SW480 (cell line): ENCODE data around the gene CREB1.
"Not testable (repeated sequence)": the region's sequence is repeated elsewhere in the genome, so short reads cannot be mapped to it uniquely, and the experiment has no call there.

Source experiments
- DNase-seq: peaks from one replicate; pipeline ENCODE4 v3.0.0-alpha.2; 2016; ENCODE audit warnings: low spot score

Gene CREB1

GRCh38 chr2:207619764-207620203, 90.0 kb downstream of the CREB1 start:
- DNase-seq: no peak

- DNase-seq: no peak
Observed at GRCh38 chr2:207621501-207622039, 91.8 kb downstream of the CREB1 start.

GRCh38 chr2:207624185-207625013, 94.6 kb downstream of the CREB1 start:
- peak; percentile 74 for DNase-seq

GRCh38 chr2:207625014-207625907, 95.5 kb downstream of the CREB1 start, which contains the start of gene METTL21A:
METTL21A (minus strand) TSS chr2:207625394; CDS start chr2:207624375, 1,019 bp downstream.
- peak; percentile 89 for DNase-seq

- DNase-seq: no peak
Observed at GRCh38 chr2:207629553-207629952, 99.8 kb downstream of the CREB1 start.

GRCh38 chr2:207630491-207630890, 100.7 kb downstream of the CREB1 start:
- no peak for DNase-seq

- peak; percentile 11 for DNase-seq
Observed at GRCh38 chr2:207632575-207633493, 103.1 kb downstream of the CREB1 start.

- no peak for DNase-seq
Observed at GRCh38 chr2:207633686-207634085, 103.9 kb downstream of the CREB1 start.

GRCh38 chr2:207635468-207636200, 105.9 kb downstream of the CREB1 start:
- no peak for DNase-seq

GRCh38 chr2:207639288-207639687, 109.5 kb downstream of the CREB1 start:
- DNase-seq: not testable (repeated sequence)

GRCh38 chr2:207640160-207640559, 110.4 kb downstream of the CREB1 start:
- DNase-seq: no peak

GRCh38 chr2:207640661-207641060, 110.9 kb downstream of the CREB1 start:
- no peak for DNase-seq

- no peak for DNase-seq
Observed at GRCh38 chr2:207643892-207644291, 114.1 kb downstream of the CREB1 start.

GRCh38 chr2:207646582-207646981, 116.8 kb downstream of the CREB1 start:
- not testable (repeated sequence) for DNase-seq
